GM23338 (cell line): ENCODE data around the gene ATXN7. TPM values are rescaled to one million over a fixed set of nuclear protein-coding genes. Genes with fewer than 3 reads are reported as not detected.

Experiments
- ATAC-seq: fragments of 200-7000 bp; cut with Tn5 transposase; 3 replicates; pipeline ENCODE4 v1.9.1; 2020
- DNase-seq: peaks from one replicate; pipeline ENCODE4 v3.0.0-alpha.2; 2015; ENCODE audit warnings: low spot score
- H2AFZ ChIP-seq: fragments of 200-600 bp; sonication (generic); 2 replicates; pipeline ENCODE4 v1.8.0; 2016; ENCODE audit warnings: antibody characterized with exemption, mild to moderate bottlenecking, moderate library complexity
- H3F3A ChIP-seq: fragments of 200-600 bp; sonication (generic); replicated peaks from 2 replicates; pipeline ENCODE4 v1.8.0; 2017; ENCODE audit warnings: antibody characterized with exemption, mixed run types, low read depth
- H3K27ac ChIP-seq: fragments of 200-600 bp; sonication (generic); 2 replicates; pipeline ENCODE4 v1.6.1; 2016; ENCODE audit warnings: low read depth
- H3K27me3 ChIP-seq: fragments of 200-600 bp; sonication (generic); 2 replicates; pipeline ENCODE4 v1.8.0; 2016; ENCODE audit warnings: mild to moderate bottlenecking, mixed run types, moderate library complexity; ENCODE audit not compliant: insufficient read depth
- H3K36me3 ChIP-seq: fragments of 200-600 bp; sonication (generic); 2 replicates; pipeline ENCODE4 v1.8.0; 2016; ENCODE audit warnings: mild to moderate bottlenecking; ENCODE audit not compliant: insufficient read depth
- H3K4me1 ChIP-seq: fragments of 200-600 bp; sonication (generic); 2 replicates; pipeline ENCODE4 v1.8.0; 2016; ENCODE audit warnings: mild to moderate bottlenecking, moderate library complexity; ENCODE audit not compliant: insufficient read depth
- H3K4me2 ChIP-seq: fragments of 200-600 bp; sonication (generic); 2 replicates; pipeline ENCODE4 v1.7.1; 2017; ENCODE audit warnings: mixed run types
- H3K4me3 ChIP-seq: fragments of 200-600 bp; sonication (generic); 2 replicates; pipeline ENCODE4 v1.6.1; 2016; ENCODE audit warnings: mixed run types
- H3K79me2 ChIP-seq: fragments of 200-600 bp; sonication (generic); replicated peaks from 2 replicates; pipeline ENCODE4 v1.8.0; 2017; ENCODE audit warnings: mild to moderate bottlenecking; ENCODE audit not compliant: insufficient read depth
- H3K9me2 ChIP-seq: fragments of 200-600 bp; sonication (generic); 2 replicates; pipeline ENCODE4 v1.8.0; 2017; ENCODE audit not compliant: insufficient read depth
- H4K20me1 ChIP-seq: fragments of 200-600 bp; sonication (generic); replicated peaks from 2 replicates; pipeline ENCODE4 v1.8.0; 2017; ENCODE audit warnings: mild to moderate bottlenecking; ENCODE audit not compliant: insufficient read depth
- H3K27ac Mint-ChIP-seq: 2 replicates; pipeline ENCODE4 v1.8.0; 2020; ENCODE audit warnings: inconsistent platforms, mild to moderate bottlenecking, moderate library complexity, mixed read lengths
- H3K27me3 Mint-ChIP-seq: 3 replicates; pipeline ENCODE4 v1.8.0; 2022; ENCODE audit warnings: low read depth, mild to moderate bottlenecking, moderate library complexity, mixed read lengths, inconsistent platforms; ENCODE audit not compliant: insufficient read depth, poor library complexity
- H3K36me3 Mint-ChIP-seq: 3 replicates; pipeline ENCODE4 v1.8.0; 2021; ENCODE audit warnings: low read depth, mild to moderate bottlenecking, inconsistent platforms, moderate library complexity, mixed read lengths
- H3K4me1 Mint-ChIP-seq: 3 replicates; pipeline ENCODE4 v1.8.0; 2020; ENCODE audit warnings: mild to moderate bottlenecking, inconsistent platforms, mixed read lengths
- H3K4me3 Mint-ChIP-seq: 3 replicates; pipeline ENCODE4 v1.8.0; 2021; ENCODE audit warnings: moderate library complexity, mild to moderate bottlenecking, inconsistent platforms, mixed read lengths
- H3K9me3 Mint-ChIP-seq: 3 replicates; pipeline ENCODE4 v1.8.0; 2020; ENCODE audit warnings: moderate library complexity, mild to moderate bottlenecking, inconsistent platforms, mixed read lengths
- EZH2 ChIP-seq: fragments of 200-600 bp; sonication (generic); IDR thresholded peaks from one replicate; pipeline ENCODE4 v1.8.0; 2017; ENCODE audit warnings: antibody characterized with exemption, mild to moderate bottlenecking, low read depth; ENCODE audit not compliant: unreplicated experiment
- EZH2phosphoT487 ChIP-seq: fragments of 200-600 bp; sonication (generic); IDR thresholded peaks from one replicate; pipeline ENCODE4 v1.8.1; 2018; ENCODE audit warnings: antibody characterized with exemption; ENCODE audit not compliant: unreplicated experiment
- NANOG ChIP-seq: IDR thresholded peaks from 2 replicates; pipeline ENCODE4 v1.6.1; 2016; ENCODE audit warnings: antibody characterized with exemption, borderline replicate concordance
- ZNF331 ChIP-seq: fragments of 250-450 bp; sonication (Bioruptor Pico); IDR thresholded peaks from 2 replicates; pipeline ENCODE4 v1.5.0; 2020; ENCODE audit warnings: low read depth, mild to moderate bottlenecking, moderate library complexity
- polyA plus RNA-seq: library from polyadenylated mRNA; unstranded; fragments of >200 nt; fragmentation: Nextera tagmentation; extraction: Ambion mirVana; gene quantifications from 2 replicates; pipeline ENCODE4 v1.2.1, GENCODE V29; 2016
- total RNA-seq: library from RNA; depleted of rRNA; stranded (reverse); fragments of >200 nt; shearing (Covaris generic); gene quantifications from 2 replicates; pipeline ENCODE4 v1.2.3, GENCODE V29; 2014
- TF ChIP-seq, protein P1 (sequence below): IDR thresholded peaks from 2 replicates; pipeline ENCODE4 v1.6.1; 2016; ENCODE audit warnings: antibody characterized with exemption
- TF ChIP-seq, protein P2 (sequence below): IDR thresholded peaks from one replicate; pipeline ENCODE4 v1.6.1; 2018; ENCODE audit warnings: antibody characterized with exemption; ENCODE audit not compliant: unreplicated experiment
- TF ChIP-seq, protein P3 (sequence below): fragments of 250-450 bp; sonication (Bioruptor Pico); IDR thresholded peaks from 2 replicates; pipeline ENCODE4 v1.5.0; 2020; ENCODE audit warnings: mild to moderate bottlenecking, moderate library complexity

The ATXN7 gene
- total and polyA plus RNA-seq, 2 experiments from 2014 or later: 4.0 to 17.2 TPM

DNA sequence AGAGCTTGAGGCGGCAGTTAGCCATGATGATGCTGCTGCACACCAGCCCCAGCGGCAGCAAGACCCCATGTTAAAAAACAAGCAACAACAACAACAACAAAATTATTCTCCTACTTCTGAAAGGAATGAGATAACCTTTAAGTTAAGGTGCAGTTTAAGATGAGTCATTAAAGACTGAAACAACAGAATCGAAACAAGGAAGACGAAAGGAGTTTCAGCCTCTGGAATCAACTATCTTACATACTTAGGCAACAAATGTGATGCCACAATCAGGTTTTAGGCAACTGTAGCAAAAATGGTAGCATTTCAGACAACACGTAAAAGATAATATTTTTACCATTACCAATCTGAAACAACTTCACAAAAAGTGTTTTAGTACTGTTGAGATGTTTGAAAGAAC, 36.3 kb downstream of the ATXN7 start:
- H2AFZ ChIP-seq: no peak overlapping the region
- no peaks in the 10 kb centered on the region for H3F3A ChIP-seq
- no peak for DNase-seq
- no peaks in the 10 kb centered on the region for H4K20me1 ChIP-seq
- Mint-ChIP-seq H3K36me3 (peaks cover 17% of the 10 kb centered on the region; the same call in 2 of the 3 replicates), H3K27ac (no peak overlapping the region), H3K9me3 (no peaks in the 10 kb centered on the region), H3K4me1 (peaks cover 12% of the 10 kb centered on the region; the same call in 2 of the 3 replicates), H3K4me3 (no peak overlapping the region), H3K27me3 (peaks cover 3% of the 10 kb centered on the region)
- H3K9me2 ChIP-seq: no peaks in the 10 kb centered on the region
- H3K36me3 ChIP-seq: no peaks in the 10 kb centered on the region; the same call in 1 of the 2 replicates
- no peak for TF ChIP-seq NANOG
- no peak for TF ChIP-seq EZH2phosphoT487
- no peak for TF ChIP-seq ZNF331 (CRISPR knock-in tag)
- TF ChIP-seq, protein P1, sequence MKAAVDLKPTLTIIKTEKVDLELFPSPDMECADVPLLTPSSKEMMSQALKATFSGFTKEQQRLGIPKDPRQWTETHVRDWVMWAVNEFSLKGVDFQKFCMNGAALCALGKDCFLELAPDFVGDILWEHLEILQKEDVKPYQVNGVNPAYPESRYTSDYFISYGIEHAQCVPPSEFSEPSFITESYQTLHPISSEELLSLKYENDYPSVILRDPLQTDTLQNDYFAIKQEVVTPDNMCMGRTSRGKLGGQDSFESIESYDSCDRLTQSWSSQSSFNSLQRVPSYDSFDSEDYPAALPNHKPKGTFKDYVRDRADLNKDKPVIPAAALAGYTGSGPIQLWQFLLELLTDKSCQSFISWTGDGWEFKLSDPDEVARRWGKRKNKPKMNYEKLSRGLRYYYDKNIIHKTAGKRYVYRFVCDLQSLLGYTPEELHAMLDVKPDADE: no peak
- TF ChIP-seq, protein P2, sequence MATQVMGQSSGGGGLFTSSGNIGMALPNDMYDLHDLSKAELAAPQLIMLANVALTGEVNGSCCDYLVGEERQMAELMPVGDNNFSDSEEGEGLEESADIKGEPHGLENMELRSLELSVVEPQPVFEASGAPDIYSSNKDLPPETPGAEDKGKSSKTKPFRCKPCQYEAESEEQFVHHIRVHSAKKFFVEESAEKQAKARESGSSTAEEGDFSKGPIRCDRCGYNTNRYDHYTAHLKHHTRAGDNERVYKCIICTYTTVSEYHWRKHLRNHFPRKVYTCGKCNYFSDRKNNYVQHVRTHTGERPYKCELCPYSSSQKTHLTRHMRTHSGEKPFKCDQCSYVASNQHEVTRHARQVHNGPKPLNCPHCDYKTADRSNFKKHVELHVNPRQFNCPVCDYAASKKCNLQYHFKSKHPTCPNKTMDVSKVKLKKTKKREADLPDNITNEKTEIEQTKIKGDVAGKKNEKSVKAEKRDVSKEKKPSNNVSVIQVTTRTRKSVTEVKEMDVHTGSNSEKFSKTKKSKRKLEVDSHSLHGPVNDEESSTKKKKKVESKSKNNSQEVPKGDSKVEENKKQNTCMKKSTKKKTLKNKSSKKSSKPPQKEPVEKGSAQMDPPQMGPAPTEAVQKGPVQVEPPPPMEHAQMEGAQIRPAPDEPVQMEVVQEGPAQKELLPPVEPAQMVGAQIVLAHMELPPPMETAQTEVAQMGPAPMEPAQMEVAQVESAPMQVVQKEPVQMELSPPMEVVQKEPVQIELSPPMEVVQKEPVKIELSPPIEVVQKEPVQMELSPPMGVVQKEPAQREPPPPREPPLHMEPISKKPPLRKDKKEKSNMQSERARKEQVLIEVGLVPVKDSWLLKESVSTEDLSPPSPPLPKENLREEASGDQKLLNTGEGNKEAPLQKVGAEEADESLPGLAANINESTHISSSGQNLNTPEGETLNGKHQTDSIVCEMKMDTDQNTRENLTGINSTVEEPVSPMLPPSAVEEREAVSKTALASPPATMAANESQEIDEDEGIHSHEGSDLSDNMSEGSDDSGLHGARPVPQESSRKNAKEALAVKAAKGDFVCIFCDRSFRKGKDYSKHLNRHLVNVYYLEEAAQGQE: no peak
- TF ChIP-seq, protein P3, sequence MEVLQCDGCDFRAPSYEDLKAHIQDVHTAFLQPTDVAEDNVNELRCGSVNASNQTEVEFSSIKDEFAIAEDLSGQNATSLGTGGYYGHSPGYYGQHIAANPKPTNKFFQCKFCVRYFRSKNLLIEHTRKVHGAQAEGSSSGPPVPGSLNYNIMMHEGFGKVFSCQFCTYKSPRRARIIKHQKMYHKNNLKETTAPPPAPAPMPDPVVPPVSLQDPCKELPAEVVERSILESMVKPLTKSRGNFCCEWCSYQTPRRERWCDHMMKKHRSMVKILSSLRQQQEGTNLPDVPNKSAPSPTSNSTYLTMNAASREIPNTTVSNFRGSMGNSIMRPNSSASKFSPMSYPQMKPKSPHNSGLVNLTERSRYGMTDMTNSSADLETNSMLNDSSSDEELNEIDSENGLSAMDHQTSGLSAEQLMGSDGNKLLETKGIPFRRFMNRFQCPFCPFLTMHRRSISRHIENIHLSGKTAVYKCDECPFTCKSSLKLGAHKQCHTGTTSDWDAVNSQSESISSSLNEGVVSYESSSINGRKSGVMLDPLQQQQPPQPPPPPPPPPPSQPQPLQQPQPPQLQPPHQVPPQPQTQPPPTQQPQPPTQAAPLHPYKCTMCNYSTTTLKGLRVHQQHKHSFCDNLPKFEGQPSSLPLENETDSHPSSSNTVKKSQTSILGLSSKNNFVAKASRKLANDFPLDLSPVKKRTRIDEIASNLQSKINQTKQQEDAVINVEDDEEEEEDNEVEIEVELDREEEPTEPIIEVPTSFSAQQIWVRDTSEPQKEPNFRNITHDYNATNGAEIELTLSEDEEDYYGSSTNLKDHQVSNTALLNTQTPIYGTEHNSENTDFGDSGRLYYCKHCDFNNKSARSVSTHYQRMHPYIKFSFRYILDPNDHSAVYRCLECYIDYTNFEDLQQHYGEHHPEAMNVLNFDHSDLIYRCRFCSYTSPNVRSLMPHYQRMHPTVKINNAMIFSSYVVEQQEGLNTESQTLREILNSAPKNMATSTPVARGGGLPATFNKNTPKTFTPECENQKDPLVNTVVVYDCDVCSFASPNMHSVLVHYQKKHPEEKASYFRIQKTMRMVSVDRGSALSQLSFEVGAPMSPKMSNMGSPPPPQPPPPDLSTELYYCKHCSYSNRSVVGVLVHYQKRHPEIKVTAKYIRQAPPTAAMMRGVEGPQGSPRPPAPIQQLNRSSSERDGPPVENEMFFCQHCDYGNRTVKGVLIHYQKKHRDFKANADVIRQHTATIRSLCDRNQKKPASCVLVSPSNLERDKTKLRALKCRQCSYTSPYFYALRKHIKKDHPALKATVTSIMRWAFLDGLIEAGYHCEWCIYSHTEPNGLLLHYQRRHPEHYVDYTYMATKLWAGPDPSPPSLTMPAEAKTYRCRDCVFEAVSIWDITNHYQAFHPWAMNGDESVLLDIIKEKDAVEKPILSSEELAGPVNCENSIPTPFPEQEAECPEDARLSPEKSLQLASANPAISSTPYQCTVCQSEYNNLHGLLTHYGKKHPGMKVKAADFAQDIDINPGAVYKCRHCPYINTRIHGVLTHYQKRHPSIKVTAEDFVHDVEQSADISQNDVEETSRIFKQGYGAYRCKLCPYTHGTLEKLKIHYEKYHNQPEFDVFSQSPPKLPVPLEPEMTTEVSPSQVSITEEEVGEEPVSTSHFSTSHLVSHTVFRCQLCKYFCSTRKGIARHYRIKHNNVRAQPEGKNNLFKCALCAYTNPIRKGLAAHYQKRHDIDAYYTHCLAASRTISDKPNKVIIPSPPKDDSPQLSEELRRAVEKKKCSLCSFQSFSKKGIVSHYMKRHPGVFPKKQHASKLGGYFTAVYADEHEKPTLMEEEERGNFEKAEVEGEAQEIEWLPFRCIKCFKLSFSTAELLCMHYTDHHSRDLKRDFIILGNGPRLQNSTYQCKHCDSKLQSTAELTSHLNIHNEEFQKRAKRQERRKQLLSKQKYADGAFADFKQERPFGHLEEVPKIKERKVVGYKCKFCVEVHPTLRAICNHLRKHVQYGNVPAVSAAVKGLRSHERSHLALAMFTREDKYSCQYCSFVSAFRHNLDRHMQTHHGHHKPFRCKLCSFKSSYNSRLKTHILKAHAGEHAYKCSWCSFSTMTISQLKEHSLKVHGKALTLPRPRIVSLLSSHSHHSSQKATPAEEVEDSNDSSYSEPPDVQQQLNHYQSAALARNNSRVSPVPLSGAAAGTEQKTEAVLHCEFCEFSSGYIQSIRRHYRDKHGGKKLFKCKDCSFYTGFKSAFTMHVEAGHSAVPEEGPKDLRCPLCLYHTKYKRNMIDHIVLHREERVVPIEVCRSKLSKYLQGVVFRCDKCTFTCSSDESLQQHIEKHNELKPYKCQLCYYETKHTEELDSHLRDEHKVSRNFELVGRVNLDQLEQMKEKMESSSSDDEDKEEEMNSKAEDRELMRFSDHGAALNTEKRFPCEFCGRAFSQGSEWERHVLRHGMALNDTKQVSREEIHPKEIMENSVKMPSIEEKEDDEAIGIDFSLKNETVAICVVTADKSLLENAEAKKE: no peak
- TF ChIP-seq EZH2: no peak
- ATAC-seq: no peak
- no peaks in the 10 kb centered on the region for H3K27me3 ChIP-seq
- no peak overlapping the region for H3K4me2 ChIP-seq
- H3K27ac ChIP-seq: no peak overlapping the region
- peaks cover 8% of the 10 kb centered on the region for H3K4me1 ChIP-seq
- peaks cover 10% of the 10 kb centered on the region for H3K79me2 ChIP-seq
- no peak overlapping the region for H3K4me3 ChIP-seq
